ENCODE data around the gene PRTG. TPM values are rescaled to one million over a fixed set of nuclear protein-coding genes. Genes with fewer than 3 reads are reported as not detected.
"Not testable (repeated sequence)": the region's sequence is repeated elsewhere in the genome, so short reads cannot be mapped to it uniquely, and the experiment has no call there.

PRTG gene
- total RNA-seq, 1 donor from 2014 or later = 334 TPM

GRCh38 chr15:55615445-55615844 is 127.5 kb downstream of the PRTG start:
- TF ChIP-seq, protein P1, sequence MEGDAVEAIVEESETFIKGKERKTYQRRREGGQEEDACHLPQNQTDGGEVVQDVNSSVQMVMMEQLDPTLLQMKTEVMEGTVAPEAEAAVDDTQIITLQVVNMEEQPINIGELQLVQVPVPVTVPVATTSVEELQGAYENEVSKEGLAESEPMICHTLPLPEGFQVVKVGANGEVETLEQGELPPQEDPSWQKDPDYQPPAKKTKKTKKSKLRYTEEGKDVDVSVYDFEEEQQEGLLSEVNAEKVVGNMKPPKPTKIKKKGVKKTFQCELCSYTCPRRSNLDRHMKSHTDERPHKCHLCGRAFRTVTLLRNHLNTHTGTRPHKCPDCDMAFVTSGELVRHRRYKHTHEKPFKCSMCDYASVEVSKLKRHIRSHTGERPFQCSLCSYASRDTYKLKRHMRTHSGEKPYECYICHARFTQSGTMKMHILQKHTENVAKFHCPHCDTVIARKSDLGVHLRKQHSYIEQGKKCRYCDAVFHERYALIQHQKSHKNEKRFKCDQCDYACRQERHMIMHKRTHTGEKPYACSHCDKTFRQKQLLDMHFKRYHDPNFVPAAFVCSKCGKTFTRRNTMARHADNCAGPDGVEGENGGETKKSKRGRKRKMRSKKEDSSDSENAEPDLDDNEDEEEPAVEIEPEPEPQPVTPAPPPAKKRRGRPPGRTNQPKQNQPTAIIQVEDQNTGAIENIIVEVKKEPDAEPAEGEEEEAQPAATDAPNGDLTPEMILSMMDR (conservative IDR thresholded peaks at IDR 0.05) = no peak
- Mint-ChIP-seq H3K36me3 (ENCODE audit: low read depth) (peaks cover 46% of the 10 kb centered on the region), H3K27ac (ENCODE audit: unreplicated experiment) (no peak overlapping the region), H3K9me3 (peaks cover 3% of the 10 kb centered on the region), H3K4me1 (peaks cover 3% of the 10 kb centered on the region), H3K27me3 (ENCODE audit: low read depth) (no peaks in the 10 kb centered on the region), H3K4me3 (no peak overlapping the region)
- no peak for DNase-seq (ENCODE audit: low read depth, low spot score)

DNA sequence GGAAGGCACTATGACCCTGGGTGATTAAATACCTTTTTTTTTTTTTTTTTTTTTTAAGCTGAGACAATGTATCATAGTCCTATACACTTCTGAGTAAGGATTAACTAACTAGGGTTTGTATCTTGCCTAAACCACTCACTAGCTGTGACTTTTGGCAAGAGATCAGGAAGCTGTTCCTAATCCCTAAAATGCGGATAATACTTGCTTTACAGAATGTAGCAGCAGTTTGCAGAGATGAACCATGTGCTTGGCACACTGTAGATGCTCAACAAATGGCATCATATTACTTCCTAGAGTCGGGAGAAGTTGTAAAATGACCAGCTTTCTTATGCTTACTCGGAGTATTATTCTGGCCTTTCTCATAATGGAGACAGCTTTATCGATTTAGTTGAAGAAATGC is 129.2 kb downstream of the PRTG start:
- TF ChIP-seq, protein P1 (conservative IDR thresholded peaks at IDR 0.05) = no peak
- no peak overlapping the region for H3K4me3 Mint-ChIP-seq
- peaks cover 52% of the 10 kb centered on the region for H3K36me3 Mint-ChIP-seq (ENCODE audit: low read depth)
- no peaks in the 10 kb centered on the region for H3K27me3 Mint-ChIP-seq (ENCODE audit: low read depth)
- DNase-seq (ENCODE audit: low read depth, low spot score) = no peak
- no peak overlapping the region for H3K27ac Mint-ChIP-seq (ENCODE audit: unreplicated experiment)
- peaks cover 3% of the 10 kb centered on the region for H3K4me1 Mint-ChIP-seq
- peaks cover 6% of the 10 kb centered on the region for H3K9me3 Mint-ChIP-seq

DNA sequence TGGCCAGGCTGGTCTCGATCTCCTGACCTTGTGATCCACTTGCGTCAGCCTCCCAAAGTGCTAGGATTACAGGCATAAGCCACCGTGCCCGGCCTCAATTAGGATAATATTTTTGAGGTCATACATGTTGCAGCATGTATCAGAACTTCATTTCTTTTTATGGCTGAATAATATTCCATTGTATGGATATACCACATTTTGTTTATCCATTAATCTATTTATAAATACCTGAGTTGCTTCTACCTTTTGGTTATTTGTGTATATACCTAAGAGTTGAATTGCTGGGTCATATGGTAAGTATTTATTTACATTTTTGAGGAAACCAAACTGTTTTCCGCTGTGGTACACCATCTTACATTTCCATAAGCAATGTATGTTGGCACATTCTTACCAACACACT is 136.7 kb downstream of the PRTG start:
- Mint-ChIP-seq H3K4me3 (peak overlapping the region; percentile 62), H3K36me3 (ENCODE audit: low read depth) (peaks cover 49% of the 10 kb centered on the region), H3K27ac (ENCODE audit: unreplicated experiment) (no peak overlapping the region), H3K27me3 (ENCODE audit: low read depth) (peaks cover 9% of the 10 kb centered on the region), H3K4me1 (no peaks in the 10 kb centered on the region), H3K9me3 (peaks cover 24% of the 10 kb centered on the region)
- DNase-seq (ENCODE audit: low read depth, low spot score) = no peak
- TF ChIP-seq, protein P1 (conservative IDR thresholded peaks at IDR 0.05) = no peak

DNA sequence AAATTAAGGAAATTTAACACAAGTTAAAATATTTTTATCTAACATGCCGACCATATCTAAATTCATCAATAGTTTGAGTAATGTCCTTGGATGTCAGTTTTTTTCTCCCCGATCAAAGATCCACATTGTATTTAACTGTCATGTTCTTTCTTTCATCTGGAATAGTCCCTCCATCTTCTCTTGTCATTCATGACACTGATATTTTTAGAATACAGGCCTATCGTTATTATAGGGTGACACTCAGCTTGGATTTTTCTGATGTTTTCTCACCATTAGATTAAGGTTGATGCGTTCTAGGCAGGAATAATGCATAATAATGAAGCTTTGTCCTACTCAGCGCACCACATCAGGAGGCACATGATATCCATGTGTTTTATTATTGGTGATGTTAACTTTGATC is 141.6 kb downstream of the PRTG start:
- H3K4me1 Mint-ChIP-seq = no peaks in the 10 kb centered on the region
- TF ChIP-seq, protein P1 (conservative IDR thresholded peaks at IDR 0.05) = no peak
- H3K27ac Mint-ChIP-seq (ENCODE audit: unreplicated experiment) = no peak overlapping the region
- H3K9me3 Mint-ChIP-seq = peaks cover 5% of the 10 kb centered on the region
- H3K36me3 Mint-ChIP-seq (ENCODE audit: low read depth) = peaks cover 9% of the 10 kb centered on the region
- H3K27me3 Mint-ChIP-seq (ENCODE audit: low read depth) = no peaks in the 10 kb centered on the region
- DNase-seq (ENCODE audit: low read depth, low spot score) = no peak
- no peak overlapping the region for H3K4me3 Mint-ChIP-seq

- no peak for DNase-seq (ENCODE audit: low read depth, low spot score)
- H3K27me3 Mint-ChIP-seq (ENCODE audit: low read depth) = no peaks in the 10 kb centered on the region
- no peaks in the 10 kb centered on the region for H3K9me3 Mint-ChIP-seq
- TF ChIP-seq, protein P1 (conservative IDR thresholded peaks at IDR 0.05) = no peak
- H3K27ac Mint-ChIP-seq (ENCODE audit: unreplicated experiment) = no peak overlapping the region
- no peaks in the 10 kb centered on the region for H3K4me1 Mint-ChIP-seq
- H3K36me3 Mint-ChIP-seq (ENCODE audit: low read depth) = peaks cover 2% of the 10 kb centered on the region
- no peak overlapping the region for H3K4me3 Mint-ChIP-seq
Measured at GRCh38 chr15:55599439-55599838, 143.5 kb downstream of the PRTG start.

- H3K9me3 Mint-ChIP-seq; H3K27me3 Mint-ChIP-seq (ENCODE audit: low read depth); H3K4me1 Mint-ChIP-seq; H3K27ac Mint-ChIP-seq (ENCODE audit: unreplicated experiment); DNase-seq (ENCODE audit: low read depth, low spot score); H3K36me3 Mint-ChIP-seq (ENCODE audit: low read depth): not testable (repeated sequence)
- H3K4me3 Mint-ChIP-seq = peak overlapping the region; percentile 36
Measured at GRCh38 chr15:55593019-55593418, 149.9 kb downstream of the PRTG start.

All from neural crest cell (in vitro differentiated cells).